Panc1 (cell line): ENCODE data around the gene ZNF808. TPM values are rescaled to one million over a fixed set of nuclear protein-coding genes. Genes with fewer than 3 reads are reported as not detected.
"Not testable (repeated sequence)": the region's sequence is repeated elsewhere in the genome, so short reads cannot be mapped to it uniquely, and the experiment has no call there.

Experiments used
- ATAC-seq: fragments of 200-7000 bp; cut with Tn5 transposase; 2 replicates; pipeline ENCODE4 v1.9.1; 2020; ENCODE audit warnings: mild to moderate bottlenecking, moderate library complexity
- BruUV-seq: library from RNA; stranded (reverse); fragments of 400-500 nt; replicated peaks from 2 replicates; lab custom pipeline; 2021; lab: Mats Ljungman, UMichigan
- CTCF ChIA-PET: fragments of 300-600 bp; sonication (Branson Sonifier 250); formaldehyde crosslinking; loops from one replicate; lab custom pipeline; 2022; ENCODE audit warnings: antibody characterized with exemption; lab: Charles Lee
- POLR2A ChIA-PET: fragments of 300-600 bp; sonication (Branson Sonifier 250); formaldehyde crosslinking; loops from one replicate; lab custom pipeline; 2022; ENCODE audit warnings: antibody characterized with exemption; lab: Charles Lee
- DNase-seq: peaks from one replicate; pipeline ENCODE4 v3.0.0-alpha.2; 2010; ENCODE audit warnings: low read depth, low spot score
- H3K27ac ChIP-seq: 2 replicates; pipeline ENCODE4 v1.5.1; 2011; ENCODE audit warnings: mild to moderate bottlenecking, low read length, inconsistent platforms
- H3K27me3 ChIP-seq: fragments of 200-500 bp; sonication (Bioruptor generic); 2 replicates; pipeline ENCODE4 v1.6.0; 2014; ENCODE audit warnings: low read length, inconsistent platforms; ENCODE audit not compliant: control insufficient read depth, insufficient read depth
- H3K36me3 ChIP-seq: fragments of 200-500 bp; sonication (Bioruptor generic); 2 replicates; pipeline ENCODE4 v1.5.1; 2014; ENCODE audit warnings: inconsistent platforms, mild to moderate bottlenecking, low read length, moderate library complexity; ENCODE audit not compliant: control insufficient read depth, insufficient read depth
- H3K4me1 ChIP-seq: 2 replicates; pipeline ENCODE4 v1.5.1; 2011; ENCODE audit warnings: inconsistent platforms, mild to moderate bottlenecking, low read length, moderate library complexity; ENCODE audit not compliant: control insufficient read depth, insufficient read depth
- H3K4me3 ChIP-seq, 2 experiments: 2 replicates each; pipeline ENCODE4 v1.5.1; 2011 to 2012; ENCODE audit warnings: low read depth in 2 of 2, low read length in 2 of 2, mild to moderate bottlenecking in 2 of 2, inconsistent platforms in 1 of 2, moderate library complexity in 1 of 2
- H3K9me3 ChIP-seq: fragments of 200-500 bp; sonication (Bioruptor generic); 2 replicates; pipeline ENCODE4 v1.5.1; 2014; ENCODE audit warnings: low read depth, mild to moderate bottlenecking, inconsistent platforms, low read length, moderate library complexity; ENCODE audit not compliant: control insufficient read depth, insufficient read depth
- POLR2AphosphoS5 ChIP-seq: IDR thresholded peaks from 2 replicates; pipeline ENCODE4 v1.6.1; 2012; ENCODE audit warnings: mild to moderate bottlenecking, low read depth, low read length, moderate library complexity
- SIN3A ChIP-seq: IDR thresholded peaks from 2 replicates; pipeline ENCODE4 v1.6.1; 2012; ENCODE audit warnings: low read depth, mild to moderate bottlenecking, low read length, moderate library complexity, borderline replicate concordance; ENCODE audit not compliant: insufficient read depth
- TCF7L2 ChIP-seq: IDR thresholded peaks from 2 replicates; pipeline ENCODE4 v1.6.1; 2011; ENCODE audit warnings: mild to moderate bottlenecking, low read depth, low read length, inconsistent platforms
- in situ Hi-C: cut with HindIII; loops from 2 replicates; pipeline ENCODE4 v1.10.0; 2016; ENCODE audit warnings: low sequenced_read_pairs, low pct_unique_long_range_greater_than_20kb
- intact Hi-C: fragments of 100-400 bp; cut with micrococcal nuclease; formaldehyde crosslinking; loops from one replicate; pipeline ENCODE4 v1.10.0; 2022; ENCODE audit not compliant: unreplicated experiment
- total RNA-seq: library from RNA; stranded (reverse); gene quantifications from one replicate; pipeline ENCODE4 v1.2.1, GENCODE V29; 2021; ENCODE audit not compliant: unreplicated experiment
- TF ChIP-seq, protein P1 (sequence below): fragments of 450-650 bp; IDR thresholded peaks from 2 replicates; pipeline ENCODE4 v1.5.1; 2017; ENCODE audit warnings: mild to moderate bottlenecking
- TF ChIP-seq, protein P2 (sequence below), 2 experiments: IDR thresholded peaks; 2 replicates each; pipeline ENCODE4 v1.6.1; 2011 to 2012; ENCODE audit warnings: low read depth in 2 of 2, control low read depth in 1 of 2, low read length in 1 of 2, mild to moderate bottlenecking in 1 of 2, moderate library complexity in 1 of 2; ENCODE audit not compliant: insufficient read depth in 1 of 2

ZNF808 gene
- total RNA-seq, 1 experiment from 2014 or later, result 19.1 TPM

DNA sequence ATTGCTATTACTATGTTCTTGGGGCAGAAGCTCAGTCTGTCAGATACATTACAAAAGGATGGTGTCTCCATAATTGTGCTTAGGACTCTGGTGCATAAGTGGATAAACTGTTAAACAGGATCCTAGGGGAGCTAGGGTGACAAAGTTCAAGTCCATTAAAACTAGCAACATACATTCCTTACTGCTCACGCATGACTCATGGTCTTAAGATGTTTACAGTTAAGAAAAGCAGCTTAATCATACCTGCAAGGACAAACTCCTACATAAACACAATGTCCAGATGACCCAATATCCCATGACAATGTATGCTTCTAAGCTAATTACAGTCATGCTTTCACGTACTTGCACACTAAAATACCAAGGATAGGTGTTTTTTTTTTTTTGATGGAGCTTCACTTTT lies 39.1 kb downstream of the ZNF808 start:
- intact Hi-C loops, result no loop called here
- no peaks in the 10 kb centered on the region for H3K27me3 ChIP-seq
- H3K9me3 ChIP-seq, result no peaks in the 10 kb centered on the region
- ATAC-seq (peak; percentile 38; the same call in 1 of the 2 replicates), DNase-seq (peak; percentile 67)
- no peak overlapping the region for H3K4me3 ChIP-seq
- no peaks in the 10 kb centered on the region for H3K4me1 ChIP-seq
- H3K27ac ChIP-seq, result no peak overlapping the region
- ChIA-PET CTCF (no interaction called here), POLR2A (interaction anchor here (0.6 to 0.7 kb wide), 2 partner anchors 12 to 170 kb away, joined by 5 to 8 read pairs; no protein-coding TSS in a partner anchor)
- no TSS peak for BruUV-seq
- TF ChIP-seq SIN3A (no peak), POLR2AphosphoS5 (no peak), TCF7L2 (no peak)
- TF ChIP-seq, protein P1, sequence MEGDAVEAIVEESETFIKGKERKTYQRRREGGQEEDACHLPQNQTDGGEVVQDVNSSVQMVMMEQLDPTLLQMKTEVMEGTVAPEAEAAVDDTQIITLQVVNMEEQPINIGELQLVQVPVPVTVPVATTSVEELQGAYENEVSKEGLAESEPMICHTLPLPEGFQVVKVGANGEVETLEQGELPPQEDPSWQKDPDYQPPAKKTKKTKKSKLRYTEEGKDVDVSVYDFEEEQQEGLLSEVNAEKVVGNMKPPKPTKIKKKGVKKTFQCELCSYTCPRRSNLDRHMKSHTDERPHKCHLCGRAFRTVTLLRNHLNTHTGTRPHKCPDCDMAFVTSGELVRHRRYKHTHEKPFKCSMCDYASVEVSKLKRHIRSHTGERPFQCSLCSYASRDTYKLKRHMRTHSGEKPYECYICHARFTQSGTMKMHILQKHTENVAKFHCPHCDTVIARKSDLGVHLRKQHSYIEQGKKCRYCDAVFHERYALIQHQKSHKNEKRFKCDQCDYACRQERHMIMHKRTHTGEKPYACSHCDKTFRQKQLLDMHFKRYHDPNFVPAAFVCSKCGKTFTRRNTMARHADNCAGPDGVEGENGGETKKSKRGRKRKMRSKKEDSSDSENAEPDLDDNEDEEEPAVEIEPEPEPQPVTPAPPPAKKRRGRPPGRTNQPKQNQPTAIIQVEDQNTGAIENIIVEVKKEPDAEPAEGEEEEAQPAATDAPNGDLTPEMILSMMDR, result no peak
- TF ChIP-seq, protein P2, sequence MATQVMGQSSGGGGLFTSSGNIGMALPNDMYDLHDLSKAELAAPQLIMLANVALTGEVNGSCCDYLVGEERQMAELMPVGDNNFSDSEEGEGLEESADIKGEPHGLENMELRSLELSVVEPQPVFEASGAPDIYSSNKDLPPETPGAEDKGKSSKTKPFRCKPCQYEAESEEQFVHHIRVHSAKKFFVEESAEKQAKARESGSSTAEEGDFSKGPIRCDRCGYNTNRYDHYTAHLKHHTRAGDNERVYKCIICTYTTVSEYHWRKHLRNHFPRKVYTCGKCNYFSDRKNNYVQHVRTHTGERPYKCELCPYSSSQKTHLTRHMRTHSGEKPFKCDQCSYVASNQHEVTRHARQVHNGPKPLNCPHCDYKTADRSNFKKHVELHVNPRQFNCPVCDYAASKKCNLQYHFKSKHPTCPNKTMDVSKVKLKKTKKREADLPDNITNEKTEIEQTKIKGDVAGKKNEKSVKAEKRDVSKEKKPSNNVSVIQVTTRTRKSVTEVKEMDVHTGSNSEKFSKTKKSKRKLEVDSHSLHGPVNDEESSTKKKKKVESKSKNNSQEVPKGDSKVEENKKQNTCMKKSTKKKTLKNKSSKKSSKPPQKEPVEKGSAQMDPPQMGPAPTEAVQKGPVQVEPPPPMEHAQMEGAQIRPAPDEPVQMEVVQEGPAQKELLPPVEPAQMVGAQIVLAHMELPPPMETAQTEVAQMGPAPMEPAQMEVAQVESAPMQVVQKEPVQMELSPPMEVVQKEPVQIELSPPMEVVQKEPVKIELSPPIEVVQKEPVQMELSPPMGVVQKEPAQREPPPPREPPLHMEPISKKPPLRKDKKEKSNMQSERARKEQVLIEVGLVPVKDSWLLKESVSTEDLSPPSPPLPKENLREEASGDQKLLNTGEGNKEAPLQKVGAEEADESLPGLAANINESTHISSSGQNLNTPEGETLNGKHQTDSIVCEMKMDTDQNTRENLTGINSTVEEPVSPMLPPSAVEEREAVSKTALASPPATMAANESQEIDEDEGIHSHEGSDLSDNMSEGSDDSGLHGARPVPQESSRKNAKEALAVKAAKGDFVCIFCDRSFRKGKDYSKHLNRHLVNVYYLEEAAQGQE (IDR thresholded peaks at IDR 0.05; ENCODE audit: insufficient read depth in 1 of 2, low read depth in 2 of 2, low read length in 1 of 2), result no peak
- no peaks in the 10 kb centered on the region for H3K36me3 ChIP-seq
- in situ Hi-C loops, result no loop called here

DNA sequence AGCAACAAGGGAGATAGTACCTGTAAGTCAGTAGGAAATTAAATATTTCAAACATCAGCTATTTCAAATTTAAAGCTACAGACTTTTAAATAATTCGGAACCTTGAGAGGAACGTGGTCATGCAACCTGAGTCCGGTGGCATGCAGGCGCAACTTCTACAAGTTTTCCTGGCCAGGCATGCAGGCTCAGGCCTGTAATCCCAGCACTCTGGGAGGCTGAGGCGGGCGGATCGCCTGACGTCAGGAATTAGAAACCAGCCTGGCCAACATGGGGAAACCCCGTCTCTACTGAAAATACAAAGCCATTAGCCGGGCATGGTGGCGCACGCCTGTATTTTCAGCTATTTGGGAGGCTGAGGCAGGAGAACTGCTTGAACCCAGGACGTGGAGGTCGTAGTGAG lies 40.5 kb downstream of the ZNF808 start:
- POLR2A ChIA-PET, result no interaction called here
- no peaks in the 10 kb centered on the region for H3K9me3 ChIP-seq

DNA sequence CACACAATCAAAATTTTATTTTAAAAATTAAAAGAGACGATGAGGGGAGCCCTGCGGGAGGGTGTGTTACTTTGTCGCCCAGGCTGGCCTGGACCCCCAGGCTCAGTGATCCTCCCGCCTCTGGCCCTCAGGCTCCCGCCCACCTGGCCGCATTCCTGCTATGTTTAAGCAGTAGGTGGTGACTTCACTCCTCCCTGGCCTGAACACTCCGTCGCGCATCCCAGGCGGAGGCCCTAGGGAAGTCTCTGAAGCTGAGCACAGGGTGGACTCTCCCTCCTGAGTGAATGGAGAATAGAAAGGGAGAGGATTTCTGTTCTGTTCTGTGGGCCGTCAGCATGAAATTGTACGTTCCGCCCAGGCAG lies 42.2 kb downstream of the ZNF808 start:
- Histone ChIP-seq H3K4me3 (peak overlapping the region; percentile 80 to 96), H3K27ac (peak overlapping the region; percentile 54)
- POLR2A ChIA-PET, intact Hi-C loops, H3K36me3 ChIP-seq, H3K4me1 ChIP-seq, DNase-seq, H3K9me3 ChIP-seq, in situ Hi-C loops, CTCF ChIA-PET, H3K27me3 ChIP-seq: not testable (repeated sequence)
- BruUV-seq, result TSS peak; percentile 83
- ATAC-seq, result peak; percentile 70

More for the DNA sequence above, 40.5 kb downstream of the ZNF808 start:
- Histone ChIP-seq H3K36me3 (no peaks in the 10 kb centered on the region), H3K4me3 (no peak overlapping the region), H3K27me3 (no peaks in the 10 kb centered on the region), H3K4me1 (no peaks in the 10 kb centered on the region), H3K27ac (no peak overlapping the region)
- no TSS peak for BruUV-seq
- DNase-seq (no peak), ATAC-seq (no peak)
- in situ Hi-C loops, result no loop called here
- CTCF ChIA-PET, result no interaction called here
- TF ChIP-seq, protein P2 (IDR thresholded peaks at IDR 0.05; ENCODE audit: insufficient read depth in 1 of 2, low read depth in 2 of 2, low read length in 1 of 2), result no peak
- no peak for TF ChIP-seq SIN3A
- TF ChIP-seq, protein P1, result no peak
- TF ChIP-seq POLR2AphosphoS5, result no peak
- TF ChIP-seq TCF7L2, result no peak
- intact Hi-C loops, result no loop called here
